NOMO-1 treated with dmso at 0.1 percent for 144 hours (cell line): ENCODE results near the gene GNAT2.

Experiments
- DNase-seq: peaks from one replicate; lab custom pipeline; 2025; ENCODE audit not compliant: unreplicated experiment; lab: John Stamatoyannopoulos, UW

The GNAT2 gene

DNA sequence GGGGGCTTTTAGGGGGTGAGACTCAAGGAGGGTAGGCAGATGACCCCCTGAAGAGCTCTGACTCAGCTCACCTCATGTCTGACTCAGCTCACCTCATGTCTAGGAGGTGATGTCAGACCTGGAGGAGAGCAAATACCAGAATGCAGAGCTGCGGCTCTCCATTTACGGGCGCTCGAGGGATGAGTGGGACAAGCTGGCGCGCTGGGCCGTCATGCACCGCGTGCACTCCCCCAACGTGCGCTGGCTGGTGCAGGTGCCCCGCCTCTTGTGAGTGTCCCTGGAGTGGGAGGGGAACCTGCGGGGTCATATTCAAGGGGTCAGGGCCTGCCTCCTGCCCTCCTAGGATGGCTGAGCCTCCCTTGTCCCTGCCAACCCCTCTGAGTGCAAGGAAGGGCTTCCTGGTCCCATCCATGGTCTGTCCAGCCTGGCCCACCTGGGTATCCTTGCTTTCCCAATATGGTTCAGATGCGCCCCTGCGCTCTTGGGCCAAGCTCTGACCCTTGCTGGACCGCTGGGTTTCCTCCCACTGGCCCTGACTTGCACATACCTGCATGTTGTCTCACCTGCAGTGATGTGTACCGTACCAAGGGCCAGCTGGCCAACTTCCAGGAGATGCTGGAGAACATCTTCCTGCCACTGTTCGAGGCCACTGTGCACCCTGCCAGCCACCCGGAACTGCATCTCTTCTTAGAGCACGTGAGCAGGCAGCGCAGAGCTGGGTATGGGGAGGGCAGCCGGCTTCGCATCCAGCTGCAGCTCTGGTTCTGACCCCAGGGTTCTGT is 9.3 kb upstream of the GNAT2 start:
- no peak for DNase-seq

DNA sequence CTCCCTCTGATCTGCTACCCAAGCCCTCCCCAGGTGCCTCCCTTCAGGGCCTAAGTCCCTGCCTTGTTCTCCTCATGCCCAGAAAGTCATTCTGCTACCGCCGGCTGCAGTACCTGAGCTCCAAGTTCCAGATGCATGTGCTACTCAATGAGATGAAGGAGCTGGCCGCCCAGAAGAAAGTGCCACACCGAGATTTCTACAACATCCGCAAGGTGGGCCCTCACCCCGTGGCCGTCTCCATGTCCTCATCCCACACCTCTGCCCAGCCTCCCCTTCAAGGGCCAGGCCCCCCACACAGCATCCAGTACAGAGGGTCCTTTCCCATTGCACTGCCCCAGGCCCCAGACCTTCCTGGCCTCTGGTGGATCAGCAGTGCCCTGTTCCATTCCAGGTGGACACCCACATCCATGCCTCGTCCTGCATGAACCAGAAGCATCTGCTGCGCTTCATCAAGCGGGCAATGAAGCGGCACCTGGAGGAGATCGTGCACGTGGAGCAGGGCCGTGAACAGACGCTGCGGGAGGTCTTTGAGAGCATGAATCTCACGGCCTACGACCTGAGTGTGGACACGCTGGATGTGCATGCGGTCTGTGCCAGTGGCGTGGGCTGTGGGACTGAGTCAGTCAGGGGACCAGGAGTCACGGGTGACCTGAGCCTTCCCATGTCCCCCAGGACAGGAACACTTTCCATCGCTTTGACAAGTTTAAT is 8.4 kb upstream of the GNAT2 start:
- no peak for DNase-seq

DNA sequence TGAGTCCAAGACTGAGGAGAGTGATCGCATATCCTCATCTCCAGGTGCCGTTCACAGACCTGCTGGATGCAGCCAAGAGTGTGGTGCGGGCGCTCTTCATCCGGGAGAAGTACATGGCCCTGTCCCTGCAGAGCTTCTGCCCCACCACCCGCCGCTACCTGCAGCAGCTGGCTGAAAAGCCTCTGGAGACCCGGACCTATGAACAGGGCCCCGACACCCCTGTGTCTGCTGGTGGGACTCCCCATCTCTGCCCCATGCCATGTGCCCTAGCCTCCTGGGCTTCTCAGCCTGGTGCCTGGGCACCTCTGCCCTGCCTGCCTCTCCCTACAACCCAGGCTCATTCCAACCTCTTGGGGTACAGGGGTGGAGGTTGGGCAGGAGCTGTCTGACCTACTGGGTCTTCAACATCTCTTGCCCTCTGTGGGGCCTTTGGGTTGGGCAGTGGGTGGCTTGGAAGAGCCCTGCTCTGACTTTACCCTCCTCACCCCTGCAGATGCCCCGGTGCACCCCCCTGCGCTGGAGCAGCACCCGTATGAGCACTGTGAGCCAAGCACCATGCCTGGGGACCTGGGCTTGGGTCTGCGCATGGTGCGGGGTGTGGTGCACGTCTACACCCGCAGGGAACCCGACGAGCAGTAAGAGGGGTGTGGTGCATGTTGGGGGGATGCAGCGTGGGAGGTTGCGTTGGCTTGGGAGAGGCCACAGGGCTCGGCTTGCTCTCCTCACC is 7.4 kb upstream of the GNAT2 start:
- no peak for DNase-seq

DNA sequence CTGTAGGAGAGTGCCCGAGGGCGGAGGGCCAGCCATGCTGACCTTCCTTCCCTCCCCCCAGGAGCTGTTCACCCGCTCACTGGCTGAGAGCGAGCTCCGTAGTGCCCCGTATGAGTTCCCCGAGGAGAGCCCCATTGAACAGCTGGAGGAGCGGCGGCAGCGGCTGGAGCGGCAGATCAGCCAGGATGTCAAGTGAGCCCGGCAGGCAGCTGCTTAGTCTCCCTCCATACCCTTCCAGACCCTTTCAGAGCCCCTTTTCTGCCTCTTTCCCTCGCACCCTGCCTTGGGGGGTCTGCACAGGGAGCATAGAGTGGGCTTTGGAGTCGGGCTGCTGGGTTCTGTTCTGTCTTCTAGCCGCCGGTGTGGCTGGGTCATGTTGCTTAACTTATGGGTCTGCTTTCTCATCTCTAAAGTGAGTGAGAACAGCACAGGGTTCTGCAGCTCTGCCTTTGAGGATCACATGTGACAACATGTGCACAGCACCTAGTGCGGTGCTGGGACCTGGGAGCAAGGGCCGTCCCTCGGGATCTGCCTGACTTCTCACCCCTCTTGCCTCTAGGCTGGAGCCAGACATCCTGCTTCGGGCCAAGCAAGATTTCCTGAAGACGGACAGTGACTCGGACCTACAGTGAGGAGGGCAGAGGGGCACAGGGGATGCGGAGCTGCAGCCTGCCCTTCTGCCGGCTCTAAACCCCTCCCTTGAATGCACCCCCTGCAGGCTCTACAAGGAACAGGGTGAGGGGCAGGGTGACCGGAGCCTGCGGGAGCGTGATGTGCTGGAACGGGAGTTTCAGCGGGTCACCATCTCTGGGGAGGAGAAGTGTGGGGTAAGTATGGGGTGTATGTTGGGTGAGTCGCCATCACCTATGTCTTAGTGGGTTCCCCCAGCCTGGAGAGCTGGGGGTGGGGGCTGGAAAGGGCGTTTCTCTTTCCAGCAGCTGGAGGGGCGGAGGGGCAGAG is 6.5 kb upstream of the GNAT2 start:
- no peak for DNase-seq

DNA sequence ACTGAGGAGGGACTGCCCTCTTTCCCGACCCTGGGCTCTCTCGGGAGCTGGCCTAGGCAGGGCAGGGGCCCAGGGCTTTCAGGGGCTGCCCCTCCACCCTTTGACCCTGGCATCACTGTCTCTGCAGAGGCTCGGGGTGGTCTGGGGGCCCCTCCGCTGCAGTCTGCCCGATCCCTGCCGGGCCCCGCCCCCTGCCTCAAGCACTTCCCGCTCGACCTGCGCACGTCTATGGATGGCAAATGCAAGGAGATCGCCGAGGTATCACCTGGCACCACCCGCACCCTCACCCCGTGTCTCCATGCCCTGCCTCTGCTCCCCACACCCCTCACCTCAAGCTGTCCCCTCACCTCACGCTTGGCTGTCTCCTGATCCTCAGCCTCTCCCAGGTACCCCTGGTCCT is 5.8 kb upstream of the GNAT2 start:
- DNase-seq, result no peak

DNA sequence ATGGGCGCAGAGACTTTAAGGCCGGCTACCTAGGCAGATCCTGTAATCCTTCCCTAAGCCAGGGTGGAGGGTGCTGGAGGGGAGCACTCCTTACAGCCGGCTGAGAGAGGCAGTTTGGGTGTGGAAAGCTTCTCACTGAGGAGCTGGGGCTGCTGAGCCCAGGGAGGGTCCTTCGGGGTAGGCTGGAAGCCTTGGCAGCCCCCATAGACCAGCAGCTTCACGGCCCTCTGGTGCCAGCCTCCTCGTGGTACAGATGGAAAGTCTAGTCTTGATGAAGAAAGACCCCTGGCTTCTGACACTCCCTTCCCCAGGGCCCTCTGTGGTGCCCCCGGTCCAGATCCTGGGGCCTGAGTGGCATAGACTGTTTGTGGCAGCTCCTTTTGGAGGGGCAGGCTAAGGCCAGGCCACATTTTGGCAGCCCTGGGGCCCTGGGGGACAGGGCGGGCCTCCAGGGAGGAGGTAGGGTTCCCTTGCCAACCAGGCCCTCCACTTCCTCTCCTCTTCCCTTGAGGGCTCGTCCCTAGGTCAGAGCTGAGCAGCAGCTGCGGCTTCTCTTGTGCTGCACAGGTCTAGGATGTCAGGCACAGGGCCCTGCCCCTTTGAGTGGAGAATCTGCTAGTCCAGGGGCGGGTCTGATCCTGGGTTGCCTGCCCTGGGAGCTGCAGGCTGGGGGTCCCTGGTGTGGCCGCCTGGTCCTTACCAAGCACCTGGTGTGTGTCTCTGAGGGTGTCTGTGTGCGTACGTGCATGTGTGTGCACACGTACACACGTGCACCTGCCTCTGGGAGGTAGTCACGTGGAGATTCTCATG is 5.0 kb upstream of the GNAT2 start:
- no peak for DNase-seq

DNA sequence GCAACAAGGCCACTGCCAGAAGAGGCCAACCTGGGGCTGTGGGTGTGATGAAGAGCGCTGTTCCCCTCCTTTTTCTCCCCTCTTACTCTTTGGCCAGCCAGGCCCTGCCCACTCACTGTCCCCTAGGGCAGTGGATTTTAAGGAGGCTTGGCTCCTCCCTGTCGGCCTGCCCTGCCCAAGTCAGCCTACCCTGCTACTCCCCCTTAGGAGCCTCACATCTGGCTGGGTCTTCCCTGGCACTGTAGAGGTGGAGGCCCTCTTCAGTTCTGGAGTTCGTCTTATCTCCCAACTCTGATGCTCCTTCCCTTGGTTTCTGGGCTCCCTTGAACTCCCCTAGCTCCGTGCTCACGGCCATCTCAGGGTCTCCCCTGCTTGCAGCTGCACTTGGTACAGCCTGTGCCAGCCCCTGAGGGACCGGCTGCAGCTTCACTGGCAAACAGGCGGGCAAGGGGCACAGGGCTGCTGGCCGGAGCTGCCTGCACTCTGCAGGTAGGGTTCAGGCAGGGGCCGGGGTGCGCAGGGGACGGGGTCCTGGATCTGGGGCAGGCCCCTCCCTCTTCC is 4.3 kb upstream of the GNAT2 start:
- DNase-seq, result no peak

DNA sequence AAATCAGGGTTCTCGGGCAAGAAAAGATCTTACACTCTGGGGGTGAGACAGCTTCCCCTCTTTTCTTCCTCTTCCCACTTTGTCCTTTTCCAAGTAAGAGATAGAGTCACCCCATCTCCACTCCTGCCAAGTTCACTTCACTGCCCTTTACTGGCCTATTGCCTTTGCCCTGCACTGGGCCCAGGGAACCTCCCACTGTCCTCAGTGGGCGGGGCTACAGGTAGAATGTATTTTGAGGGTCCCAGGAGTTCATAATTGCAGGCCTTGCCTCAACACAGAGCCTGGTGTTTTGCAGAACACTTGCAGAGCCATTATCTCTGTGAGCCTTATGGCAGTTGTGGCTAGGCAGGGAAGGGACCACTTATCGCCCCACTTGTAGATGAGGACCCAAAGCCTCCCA is 3.5 kb upstream of the GNAT2 start:
- DNase-seq, result no peak

DNA sequence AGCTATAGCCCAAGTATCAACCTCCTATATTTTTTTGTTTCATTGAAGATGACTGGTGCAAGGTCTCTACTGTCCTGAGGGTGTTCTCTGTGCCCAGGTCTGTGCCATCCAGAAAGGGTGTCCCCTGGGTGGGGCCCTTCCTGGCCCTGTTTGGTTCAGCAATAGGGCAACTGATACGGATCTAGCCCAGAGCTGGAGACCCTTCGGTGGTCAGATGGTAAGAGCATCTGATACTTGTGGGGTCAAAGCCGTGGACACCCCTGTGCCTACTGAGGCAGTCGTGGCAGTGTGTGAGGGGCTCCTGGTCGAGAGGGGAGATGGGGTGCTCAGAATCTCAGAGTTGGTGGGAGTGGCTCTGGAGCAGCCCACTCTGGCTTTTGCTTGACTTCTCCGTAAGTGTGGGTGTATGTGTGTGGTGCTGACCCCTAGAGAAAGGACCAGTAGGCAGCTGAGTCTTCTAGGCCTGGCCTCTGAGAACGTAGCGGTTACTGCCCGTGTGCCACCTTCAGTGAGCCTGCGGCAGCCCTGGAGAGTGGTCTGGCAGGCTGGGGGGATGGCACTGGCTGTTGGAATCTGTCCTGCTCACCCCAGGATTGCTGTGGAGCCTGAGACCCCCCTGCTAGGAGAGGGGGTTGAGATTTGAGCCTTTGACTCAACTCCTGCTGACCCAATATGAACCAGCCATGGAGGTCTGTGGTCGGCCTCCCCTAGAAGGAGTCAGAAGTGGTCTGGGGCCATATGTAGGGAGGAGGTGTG is 2.9 kb upstream of the GNAT2 start:
- DNase-seq, result no peak

DNA sequence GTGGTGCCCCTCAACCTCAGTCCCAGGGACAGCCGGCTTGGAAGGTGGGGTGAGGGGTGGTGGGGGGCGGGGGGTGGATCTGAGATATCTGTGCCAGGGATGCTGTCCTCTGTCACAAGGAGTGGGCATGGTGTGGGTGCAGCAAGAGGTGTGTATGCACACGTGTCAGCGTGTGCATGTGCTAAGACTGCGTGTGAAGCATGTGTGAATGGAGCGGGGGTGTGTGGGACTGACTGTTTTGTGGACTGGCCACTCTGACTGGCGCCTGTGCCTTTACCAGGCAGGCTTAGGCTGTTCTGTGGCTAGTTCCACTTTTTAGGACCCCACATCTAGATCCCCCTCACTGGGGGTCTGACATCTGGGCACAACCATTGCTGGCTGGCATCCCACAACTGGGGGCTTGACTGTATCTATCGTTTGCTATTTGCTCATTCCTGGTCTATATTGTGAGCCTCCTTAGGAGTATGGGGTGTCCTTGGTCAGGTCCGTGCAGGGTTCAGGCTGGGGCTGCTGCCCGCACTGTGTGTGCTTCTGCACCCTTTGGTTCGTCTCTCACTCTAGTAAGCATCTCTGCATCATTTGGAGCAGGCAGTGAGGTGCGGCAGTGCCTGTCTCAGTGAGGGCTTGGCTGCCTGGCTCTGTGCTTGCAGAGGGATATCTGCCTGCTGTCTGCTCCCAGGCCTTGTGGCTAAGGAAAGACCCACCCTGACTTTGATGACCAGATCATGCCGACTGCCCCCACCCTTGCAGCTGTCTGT is 2.1 kb upstream of the GNAT2 start:
- DNase-seq, result no peak

DNA sequence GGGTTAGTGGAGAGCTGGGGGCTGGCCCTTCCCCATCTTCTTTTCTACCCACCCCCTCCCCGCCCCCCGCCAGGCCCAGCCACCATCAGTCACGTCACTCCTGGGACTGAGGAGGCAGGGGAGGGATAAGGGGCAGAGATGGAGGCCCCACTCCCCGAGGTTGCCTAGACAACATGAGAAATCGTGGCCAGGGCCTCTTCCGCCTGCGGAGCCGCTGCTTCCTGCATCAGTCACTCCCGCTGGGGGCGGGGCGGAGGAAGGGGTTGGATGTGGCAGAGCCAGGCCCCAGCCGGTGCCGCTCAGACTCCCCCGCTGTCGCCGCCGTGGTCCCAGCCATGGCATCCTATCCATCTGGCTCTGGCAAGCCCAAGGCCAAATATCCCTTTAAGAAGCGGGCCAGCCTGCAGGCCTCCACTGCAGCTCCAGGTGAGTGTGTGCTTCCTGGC is 1.4 kb upstream of the GNAT2 start:
- peak; percentile 92 for DNase-seq

DNA sequence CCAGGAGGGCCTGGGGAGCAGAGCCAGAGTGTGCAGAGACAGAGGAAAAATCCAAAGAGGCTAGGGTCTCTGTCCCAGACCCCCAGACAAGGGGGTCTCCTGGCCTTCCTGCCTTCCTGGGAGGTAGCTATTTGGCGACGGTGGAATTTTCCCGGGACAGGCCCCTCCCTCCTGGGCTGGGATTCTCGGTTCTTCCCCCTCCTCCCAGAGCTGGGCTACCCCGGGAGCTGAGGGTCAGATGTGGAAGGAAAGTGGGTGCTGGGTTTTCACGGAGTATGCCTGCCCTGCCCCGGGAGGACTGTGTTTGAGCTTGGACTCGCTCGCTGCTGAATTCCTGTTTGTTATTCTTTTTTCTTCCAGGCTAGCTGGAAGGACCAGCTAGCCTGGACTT is 980 bp upstream of the GNAT2 start:
- no peak for DNase-seq

DNA sequence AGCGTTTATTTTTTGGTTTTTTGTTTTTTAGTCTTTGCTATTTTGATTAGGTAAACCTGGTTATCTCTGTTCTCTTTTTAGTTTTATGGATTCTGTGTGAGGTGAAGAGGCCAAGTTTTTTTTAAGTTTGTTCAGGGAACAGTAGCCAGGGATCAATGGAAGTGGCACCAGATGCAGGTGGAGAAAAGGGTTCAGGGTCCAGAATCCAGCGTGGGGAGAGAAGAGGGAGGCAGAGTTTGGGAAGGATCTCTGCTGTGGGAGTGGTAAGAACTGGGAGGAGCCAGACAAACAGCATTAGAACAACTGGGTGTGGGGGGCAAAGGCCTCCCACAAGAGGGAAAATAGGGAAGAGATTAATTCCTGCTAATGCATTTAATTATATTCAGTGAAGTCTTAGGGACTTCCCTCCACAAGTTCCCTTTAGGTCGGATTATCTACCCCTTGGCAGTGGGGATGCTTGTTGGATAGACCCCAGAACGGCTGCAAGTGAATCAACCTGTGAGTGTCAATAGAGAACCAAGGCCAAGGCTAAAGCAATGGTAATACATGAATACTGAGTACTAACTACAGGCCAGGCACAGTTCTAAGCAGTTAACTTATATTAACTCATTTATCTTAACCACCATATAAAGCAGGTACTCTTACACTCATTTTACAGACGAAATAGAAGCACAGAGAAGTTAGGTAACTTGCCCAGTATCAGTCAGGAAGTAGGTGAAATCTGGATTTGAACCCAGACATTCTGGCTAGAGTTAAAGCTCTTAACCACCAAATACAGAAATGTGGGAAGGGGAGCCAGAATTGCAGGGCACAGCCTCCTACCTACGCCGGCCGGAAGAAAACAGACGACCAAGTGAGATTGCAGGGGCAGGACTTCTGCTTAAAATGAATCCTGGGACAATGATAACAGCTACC is 498 bp downstream of the GNAT2 start:
- DNase-seq, result no peak

DNA sequence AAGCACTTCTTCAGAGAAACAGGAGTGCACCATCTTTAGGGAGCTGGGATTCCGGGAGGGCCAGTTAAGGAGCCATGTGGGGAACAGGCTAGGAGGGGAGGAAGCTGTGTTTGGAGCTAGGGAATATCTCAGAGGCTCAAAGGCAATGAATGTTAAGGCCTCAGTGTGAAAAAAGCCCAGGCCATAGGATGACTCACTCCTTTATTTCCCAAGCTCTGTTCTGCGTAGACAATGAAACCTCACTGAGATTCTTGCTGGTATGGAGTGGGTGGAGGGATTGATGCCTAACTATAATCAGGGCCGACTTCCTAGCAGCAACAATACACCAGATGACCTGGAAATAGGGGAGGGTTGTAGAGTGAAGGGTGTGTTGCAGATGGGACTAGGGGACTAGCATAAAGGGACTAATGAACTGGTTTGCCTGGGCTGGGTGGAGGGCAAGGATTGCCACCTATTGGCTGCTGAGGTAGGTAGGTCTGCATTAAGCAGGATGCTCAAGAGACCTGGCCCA is 2.1 kb downstream of the GNAT2 start:
- peak; percentile 26 for DNase-seq

DNA sequence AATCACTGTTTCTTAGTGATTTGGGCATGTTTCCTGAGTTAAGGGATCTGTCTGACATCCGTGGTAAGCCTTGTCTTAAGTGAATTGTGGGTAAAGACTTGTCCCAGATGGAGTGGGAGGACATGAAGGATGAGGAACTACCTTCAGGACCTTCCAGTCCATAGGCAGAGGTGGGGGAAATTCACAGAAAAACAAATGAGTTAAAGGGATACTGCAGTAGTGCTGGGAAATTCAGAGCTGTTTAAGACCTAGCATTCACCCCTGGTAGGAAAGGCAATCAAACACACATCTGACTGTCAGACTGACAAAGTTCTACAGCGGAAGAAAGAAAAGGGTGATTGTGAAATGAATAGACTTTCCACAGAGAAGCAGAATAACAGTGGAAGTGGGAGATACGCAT is 3.0 kb downstream of the GNAT2 start:
- DNase-seq, result no peak

DNA sequence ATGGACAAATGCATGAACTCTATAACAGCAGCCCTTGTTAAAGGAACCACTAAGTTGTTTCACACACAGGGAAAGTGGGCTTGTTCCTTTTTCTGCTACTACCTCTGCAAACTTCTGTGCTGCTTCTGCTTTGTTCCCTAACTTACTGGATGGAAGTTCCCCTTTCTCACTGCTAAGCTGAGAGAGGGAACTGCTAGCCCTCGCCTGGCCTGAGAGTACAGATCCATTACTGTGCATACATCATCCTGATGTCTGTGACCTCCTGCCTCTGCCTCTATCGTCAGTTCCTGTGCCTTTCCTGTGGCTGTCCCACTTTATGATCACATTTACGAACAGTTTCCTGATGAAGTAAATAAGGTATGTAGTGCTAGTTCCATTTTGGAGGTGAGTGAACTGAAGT is 3.5 kb downstream of the GNAT2 start:
- DNase-seq, result peak; percentile 94
